Neural progenitor cell (in vitro differentiated cells): ENCODE data around the gene SAV1.
"Not testable (repeated sequence)": the region's sequence is repeated elsewhere in the genome, so short reads cannot be mapped to it uniquely, and the experiment has no call there.

Source experiments
- EZH2 ChIP-seq: fragments of 200-600 bp; sonication (generic); IDR thresholded peaks from 2 replicates; pipeline ENCODE4 v1.6.1; 2017; ENCODE audit warnings: antibody characterized with exemption, mild to moderate bottlenecking, moderate library complexity
- EZH2phosphoT487 ChIP-seq: fragments of 200-600 bp; sonication (generic); IDR thresholded peaks from 2 replicates; pipeline ENCODE4 v1.6.1; 2017; ENCODE audit warnings: antibody characterized with exemption
- TF ChIP-seq, protein P1 (sequence below): fragments of 200-600 bp; sonication (generic); IDR thresholded peaks from 2 replicates; pipeline ENCODE4 v1.5.1; 2017; ENCODE audit warnings: antibody characterized with exemption, mild to moderate bottlenecking

DNA sequence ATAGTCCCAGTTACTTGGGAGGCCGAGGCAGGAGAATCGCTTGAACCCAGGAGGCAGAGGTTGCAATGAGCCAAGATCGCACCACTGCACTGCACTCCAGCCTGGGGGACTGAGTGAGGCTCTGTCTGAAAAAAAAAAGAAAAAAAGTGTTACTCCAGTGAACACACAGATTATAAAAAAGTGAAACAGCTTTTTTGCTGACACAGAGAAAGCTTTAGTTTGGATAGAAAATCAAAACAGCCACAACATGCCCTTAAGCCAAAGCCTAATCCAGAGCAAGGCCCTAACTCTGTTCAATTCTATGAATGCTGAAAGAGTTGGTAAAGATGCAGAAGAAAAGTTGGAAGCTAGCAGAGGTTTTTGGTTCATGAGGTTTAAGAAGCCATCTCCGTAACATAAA lies 43.2 kb downstream of the SAV1 start:
- TF ChIP-seq, protein P1, sequence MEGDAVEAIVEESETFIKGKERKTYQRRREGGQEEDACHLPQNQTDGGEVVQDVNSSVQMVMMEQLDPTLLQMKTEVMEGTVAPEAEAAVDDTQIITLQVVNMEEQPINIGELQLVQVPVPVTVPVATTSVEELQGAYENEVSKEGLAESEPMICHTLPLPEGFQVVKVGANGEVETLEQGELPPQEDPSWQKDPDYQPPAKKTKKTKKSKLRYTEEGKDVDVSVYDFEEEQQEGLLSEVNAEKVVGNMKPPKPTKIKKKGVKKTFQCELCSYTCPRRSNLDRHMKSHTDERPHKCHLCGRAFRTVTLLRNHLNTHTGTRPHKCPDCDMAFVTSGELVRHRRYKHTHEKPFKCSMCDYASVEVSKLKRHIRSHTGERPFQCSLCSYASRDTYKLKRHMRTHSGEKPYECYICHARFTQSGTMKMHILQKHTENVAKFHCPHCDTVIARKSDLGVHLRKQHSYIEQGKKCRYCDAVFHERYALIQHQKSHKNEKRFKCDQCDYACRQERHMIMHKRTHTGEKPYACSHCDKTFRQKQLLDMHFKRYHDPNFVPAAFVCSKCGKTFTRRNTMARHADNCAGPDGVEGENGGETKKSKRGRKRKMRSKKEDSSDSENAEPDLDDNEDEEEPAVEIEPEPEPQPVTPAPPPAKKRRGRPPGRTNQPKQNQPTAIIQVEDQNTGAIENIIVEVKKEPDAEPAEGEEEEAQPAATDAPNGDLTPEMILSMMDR = not testable (repeated sequence)
- TF ChIP-seq EZH2, EZH2phosphoT487: not testable (repeated sequence)
